Bronchial epithelial cell (primary cell): ENCODE data around the gene CACNA1C. TPM values are rescaled to one million over a fixed set of nuclear protein-coding genes. Genes with fewer than 3 reads are reported as not detected.
"Not testable (repeated sequence)": the region's sequence is repeated elsewhere in the genome, so short reads cannot be mapped to it uniquely, and the experiment has no call there.

Source experiments
- DNase-seq: peaks from one replicate; pipeline ENCODE4 v3.0.0-alpha.2; 2010; ENCODE audit warnings: low read depth
- FAIRE-seq: peaks from 2 replicates; lab custom pipeline; 2011; peaks lifted over from hg19 to GRCh38; lab: Jason Lieb, UNC
- H3K27me3 ChIP-seq: 2 replicates; pipeline ENCODE4 v1.5.1; 2011; ENCODE audit warnings: low read length; ENCODE audit not compliant: control insufficient read depth, insufficient read depth
- H3K36me3 ChIP-seq: 2 replicates; pipeline ENCODE4 v1.5.1; 2011; ENCODE audit warnings: low read length; ENCODE audit not compliant: control insufficient read depth, insufficient read depth
- H3K4me3 ChIP-seq: 2 replicates; pipeline ENCODE4 v1.5.1; 2011; ENCODE audit warnings: mild to moderate bottlenecking, low read depth, low read length, control low read depth
- CTCF ChIP-seq: IDR thresholded peaks from 2 replicates; pipeline ENCODE4 v1.5.1; 2011; ENCODE audit warnings: mild to moderate bottlenecking, moderate library complexity, low read length, control low read depth, inconsistent platforms; ENCODE audit not compliant: insufficient read depth, severe bottlenecking
- total RNA-seq: library from RNA; depleted of rRNA; stranded (reverse); fragments of >200 nt; gene quantifications from 2 replicates; pipeline ENCODE4 v1.2.1, GENCODE V29; 2014

Gene CACNA1C
- total RNA-seq, 1 donor from 2014 or later: not detected

GRCh38 chr12:2095878-2096277 is 43.1 kb downstream of the CACNA1C start:
- H3K27me3 ChIP-seq: no peaks in the 10 kb centered on the region
- DNase-seq (peak; percentile 2), FAIRE-seq (no peak)
- no peak for TF ChIP-seq CTCF
- no peak overlapping the region for H3K4me3 ChIP-seq
- H3K36me3 ChIP-seq: no peaks in the 10 kb centered on the region

GRCh38 chr12:2097617-2098016 is 44.8 kb downstream of the CACNA1C start:
- Histone ChIP-seq H3K4me3 (no peak overlapping the region), H3K27me3 (no peaks in the 10 kb centered on the region), H3K36me3 (no peaks in the 10 kb centered on the region)
- DNase-seq (no peak), FAIRE-seq (no peak)
- no peak for TF ChIP-seq CTCF

GRCh38 chr12:2098852-2099251 is 46.1 kb downstream of the CACNA1C start:
- no peaks in the 10 kb centered on the region for H3K27me3 ChIP-seq
- DNase-seq (no peak), FAIRE-seq (no peak)
- no peak overlapping the region for H3K4me3 ChIP-seq
- TF ChIP-seq CTCF: no peak
- no peaks in the 10 kb centered on the region for H3K36me3 ChIP-seq

- Histone ChIP-seq H3K36me3 (no peaks in the 10 kb centered on the region), H3K27me3 (no peaks in the 10 kb centered on the region), H3K4me3 (no peak overlapping the region)
- no peak for FAIRE-seq
- no peak for DNase-seq
- no peak for TF ChIP-seq CTCF
These were observed 46.8 kb downstream of the CACNA1C start for GRCh38 chr12:2099595-2099994.

- no peak for DNase-seq
- peak; percentile 32 for FAIRE-seq
- TF ChIP-seq CTCF: no peak
- Histone ChIP-seq H3K4me3 (no peak overlapping the region), H3K27me3 (no peaks in the 10 kb centered on the region), H3K36me3 (no peaks in the 10 kb centered on the region)
These were observed 48.6 kb downstream of the CACNA1C start for GRCh38 chr12:2101359-2101758.

GRCh38 chr12:2101771-2102170 is 49.0 kb downstream of the CACNA1C start:
- Histone ChIP-seq H3K4me3 (no peak overlapping the region), H3K27me3 (no peaks in the 10 kb centered on the region), H3K36me3 (no peaks in the 10 kb centered on the region)
- FAIRE-seq (no peak), DNase-seq (no peak)
- no peak for TF ChIP-seq CTCF

- not testable (repeated sequence) for H3K36me3 ChIP-seq, FAIRE-seq, DNase-seq, H3K4me3 ChIP-seq, H3K27me3 ChIP-seq
These were observed 49.9 kb downstream of the CACNA1C start for GRCh38 chr12:2102736-2103135.

GRCh38 chr12:2105387-2105786 is 52.6 kb downstream of the CACNA1C start:
- H3K36me3 ChIP-seq, H3K4me3 ChIP-seq, DNase-seq, H3K27me3 ChIP-seq, FAIRE-seq: not testable (repeated sequence)
